HepG2 (cell line): Measurements from ENCODE around the gene S100A13. TPM values are rescaled to one million over a fixed set of nuclear protein-coding genes. Genes with fewer than 3 reads are reported as not detected.
A peak's percentile ranks its signal among the peaks of the same experiment; 100 is the strongest.

ENCODE experiments used
- DNMT3B ChIP-seq: conservative IDR thresholded peaks from 2 replicates; pipeline ENCODE4 v1.6.1; 2016; ENCODE audit warnings: missing biosample characterization, control low read depth
- EEA1 ChIP-seq: sonication (generic); formaldehyde crosslinking; IDR thresholded peaks from 2 replicates; pipeline ENCODE4 v1.5.1; 2020; ENCODE audit warnings: mild to moderate bottlenecking, missing genetic modification reagents, borderline replicate concordance
- EHMT2 ChIP-seq: fragments of 200-600 bp; sonication (generic); IDR thresholded peaks from 2 replicates; pipeline ENCODE4 v1.7.0; 2017; ENCODE audit warnings: antibody characterized with exemption, low read depth, low read length, borderline replicate concordance
- ERF ChIP-seq: IDR thresholded peaks from 2 replicates; pipeline ENCODE4 v1.6.1; 2018; ENCODE audit warnings: missing biosample characterization, missing genetic modification reagents
- FLYWCH1 ChIP-seq: sonication (generic); formaldehyde crosslinking; IDR thresholded peaks from 2 replicates; pipeline ENCODE4 v1.8.1; 2023; ENCODE audit warnings: mild to moderate bottlenecking, missing genetic modification reagents
- FOXA3 ChIP-seq: IDR thresholded peaks from 2 replicates; pipeline ENCODE4 v1.6.1; 2016; ENCODE audit warnings: missing genetic modification reagents, missing compliant biosample characterization
- JUNB ChIP-seq: sonication (generic); formaldehyde crosslinking; IDR thresholded peaks from 2 replicates; pipeline ENCODE4 v1.8.0; 2022; ENCODE audit warnings: missing genetic modification reagents, mild to moderate bottlenecking, borderline replicate concordance
- NFYC ChIP-seq: IDR thresholded peaks from 2 replicates; pipeline ENCODE4 v1.6.1; 2016; ENCODE audit warnings: missing genetic modification reagents, missing compliant biosample characterization
- RXRB ChIP-seq: IDR thresholded peaks from 2 replicates; pipeline ENCODE4 v1.6.1; 2016; ENCODE audit warnings: borderline replicate concordance, missing genetic modification reagents, missing compliant biosample characterization
- SNAI1 ChIP-seq: sonication (generic); formaldehyde crosslinking; IDR thresholded peaks from 2 replicates; pipeline ENCODE4 v1.5.0; 2020; ENCODE audit warnings: mild to moderate bottlenecking, missing genetic modification reagents, borderline replicate concordance
- STAT5B ChIP-seq: sonication (generic); formaldehyde crosslinking; IDR thresholded peaks from 2 replicates; pipeline ENCODE4 v1.4.0; 2020; ENCODE audit warnings: missing genetic modification reagents
- ZFP36 ChIP-seq: fragments of 150-350 bp; IDR thresholded peaks from 2 replicates; pipeline ENCODE4 v1.6.1; 2018; ENCODE audit warnings: borderline replicate concordance, low read length, low read depth; ENCODE audit not compliant: partially characterized antibody
- ZKSCAN8 ChIP-seq: IDR thresholded peaks from 2 replicates; pipeline ENCODE4 v1.6.1; 2016; ENCODE audit warnings: borderline replicate concordance, missing genetic modification reagents, missing compliant biosample characterization
- ZMAT3 ChIP-seq: sonication (generic); formaldehyde crosslinking; conservative IDR thresholded peaks from 2 replicates; pipeline ENCODE4 v1.7.0; 2021; ENCODE audit warnings: missing genetic modification reagents
- ZNF143 ChIP-seq: sonication (generic); formaldehyde crosslinking; IDR thresholded peaks from 2 replicates; pipeline ENCODE4 v1.4.0; 2020; ENCODE audit warnings: missing genetic modification reagents
- ZNF296 ChIP-seq: sonication (generic); formaldehyde crosslinking; conservative IDR thresholded peaks from 2 replicates; pipeline ENCODE4 v1.5.0; 2020; ENCODE audit warnings: mild to moderate bottlenecking, missing genetic modification reagents
- ZNF3 ChIP-seq: IDR thresholded peaks from 2 replicates; pipeline ENCODE4 v1.7.0; 2017; ENCODE audit warnings: inconsistent platforms
- ZNF451 ChIP-seq: sonication (generic); formaldehyde crosslinking; IDR thresholded peaks from 2 replicates; pipeline ENCODE4 v1.5.0; 2020; ENCODE audit warnings: mild to moderate bottlenecking, missing genetic modification reagents
- ZNF562 ChIP-seq: sonication (generic); formaldehyde crosslinking; IDR thresholded peaks from 2 replicates; pipeline ENCODE4 v1.8.0; 2022; ENCODE audit warnings: missing genetic modification reagents, borderline replicate concordance
- ZNF605 ChIP-seq: sonication (generic); formaldehyde crosslinking; IDR thresholded peaks from 2 replicates; pipeline ENCODE4 v1.8.0; 2022; ENCODE audit warnings: mild to moderate bottlenecking, missing genetic modification reagents
- ZNF614 ChIP-seq: IDR thresholded peaks from 2 replicates; pipeline ENCODE4 v1.6.1; 2018; ENCODE audit warnings: missing biosample characterization, missing genetic modification reagents, inconsistent platforms, borderline replicate concordance
- ZNF841 ChIP-seq: sonication (generic); formaldehyde crosslinking; IDR thresholded peaks from 2 replicates; pipeline ENCODE4 v1.8.1; 2023; ENCODE audit warnings: missing genetic modification reagents, borderline replicate concordance
- polyA plus RNA-seq, 8 experiments: library from polyadenylated mRNA; depleted of rRNA in 3 of 8; stranded (reverse) in 7 of 8; unstranded in 1 of 8; fragments of >200 nt; fragmentation: Illumina TruSeq in 4 of 8; extraction: Trizol in 4 of 8; gene quantifications; 2 replicates each; pipeline versions ENCODE4 v1.2.1 to v1.2.3, GENCODE V29; 2011 to 2016; ENCODE audit warnings: low read depth in 4 of 8, missing spikeins in 1 of 8, mixed read lengths in 1 of 8; ENCODE audit not compliant: insufficient read depth in 1 of 8
- total RNA-seq, 5 experiments: library from RNA; depleted of rRNA; stranded (reverse); fragments of >200 nt; fragmentation: Illumina TruSeq; extraction: Trizol; gene quantifications; 2 replicates each; pipeline ENCODE4 v1.2.3, GENCODE V29; 2016; ENCODE audit warnings: low read depth in 1 of 5
- TF ChIP-seq, protein P1 (sequence below): sonication (generic); formaldehyde crosslinking; IDR thresholded peaks from 2 replicates; pipeline ENCODE4 v1.5.0; 2020; ENCODE audit warnings: mild to moderate bottlenecking, missing genetic modification reagents
- TF ChIP-seq, protein P2 (sequence below): sonication (generic); formaldehyde crosslinking; IDR thresholded peaks from 2 replicates; pipeline ENCODE4 v1.4.0; 2020; ENCODE audit warnings: missing genetic modification reagents
- TF ChIP-seq, protein P3 (sequence below): sonication (generic); formaldehyde crosslinking; IDR thresholded peaks from 2 replicates; pipeline ENCODE4 v1.5.0; 2020; ENCODE audit warnings: missing genetic modification reagents

Gene S100A13
- total and polyA plus RNA-seq, 2 of the 13 experiments (the other 11 are each of a cell fraction or from before 2014, with no cell fraction given): 89.5 to 172 TPM

DNA sequence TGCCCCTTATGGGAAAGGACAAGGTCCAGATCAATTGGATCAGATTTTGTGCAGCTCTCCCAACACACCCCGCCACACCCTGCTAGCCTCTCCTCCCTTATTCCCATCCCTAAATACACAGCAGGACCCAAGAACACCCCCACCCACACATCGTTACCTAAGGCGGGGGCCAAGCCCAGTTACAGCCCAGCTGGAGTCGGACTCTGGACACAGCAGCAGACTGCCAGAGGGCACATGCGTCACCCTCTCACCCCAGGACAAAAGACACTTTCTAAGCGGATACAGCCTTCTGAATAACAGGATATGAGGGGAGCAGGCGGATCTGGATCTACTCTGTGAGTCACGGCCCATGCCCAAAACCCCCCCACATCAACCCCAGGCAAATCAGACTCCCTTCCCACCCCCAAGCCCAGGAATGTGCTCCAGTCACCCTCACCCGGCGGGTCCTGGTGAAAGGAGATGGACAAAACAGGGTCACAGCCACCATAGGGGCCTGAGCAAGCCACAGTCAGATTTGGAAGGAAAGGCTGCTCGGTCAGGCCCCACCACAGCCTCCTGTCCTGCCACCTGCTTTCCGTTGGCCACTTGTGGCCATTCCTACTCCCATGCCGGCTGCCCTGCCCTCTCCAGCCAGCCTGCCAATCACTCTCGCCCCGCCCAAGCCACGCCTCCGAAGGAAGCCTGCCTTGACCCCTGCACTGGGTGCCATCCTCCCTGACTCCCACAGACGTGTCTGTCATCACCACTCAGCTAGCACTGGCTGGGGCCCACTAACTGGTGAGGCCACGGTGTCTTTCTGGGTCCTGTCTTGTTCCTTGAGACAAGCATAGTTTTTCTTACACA, 18.3 kb downstream of the S100A13 start (continued):
- TF ChIP-seq, protein P1, sequence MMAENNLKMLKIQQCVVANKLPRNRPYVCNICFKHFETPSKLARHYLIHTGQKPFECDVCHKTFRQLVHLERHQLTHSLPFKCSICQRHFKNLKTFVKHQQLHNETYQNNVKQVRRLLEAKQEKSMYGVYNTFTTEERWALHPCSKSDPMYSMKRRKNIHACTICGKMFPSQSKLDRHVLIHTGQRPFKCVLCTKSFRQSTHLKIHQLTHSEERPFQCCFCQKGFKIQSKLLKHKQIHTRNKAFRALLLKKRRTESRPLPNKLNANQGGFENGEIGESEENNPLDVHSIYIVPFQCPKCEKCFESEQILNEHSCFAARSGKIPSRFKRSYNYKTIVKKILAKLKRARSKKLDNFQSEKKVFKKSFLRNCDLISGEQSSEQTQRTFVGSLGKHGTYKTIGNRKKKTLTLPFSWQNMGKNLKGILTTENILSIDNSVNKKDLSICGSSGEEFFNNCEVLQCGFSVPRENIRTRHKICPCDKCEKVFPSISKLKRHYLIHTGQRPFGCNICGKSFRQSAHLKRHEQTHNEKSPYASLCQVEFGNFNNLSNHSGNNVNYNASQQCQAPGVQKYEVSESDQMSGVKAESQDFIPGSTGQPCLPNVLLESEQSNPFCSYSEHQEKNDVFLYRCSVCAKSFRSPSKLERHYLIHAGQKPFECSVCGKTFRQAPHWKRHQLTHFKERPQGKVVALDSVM: no peak
- no peak for TF ChIP-seq STAT5B (CRISPR knock-in tag)
- TF ChIP-seq FLYWCH1 (CRISPR knock-in tag): no peak
- TF ChIP-seq ZNF841 (CRISPR knock-in tag): no peak
- no peak for TF ChIP-seq DNMT3B (CRISPR knock-in tag)
- TF ChIP-seq EEA1 (CRISPR knock-in tag): no peak
- TF ChIP-seq ZNF451 (CRISPR knock-in tag): peak; percentile 73; the same call in 1 of the 2 replicates
- TF ChIP-seq ZNF605 (CRISPR knock-in tag): peak; percentile 48; the same call in 1 of the 2 replicates
- TF ChIP-seq FOXA3 (CRISPR knock-in tag): peak; percentile 37
- no peak for TF ChIP-seq ZNF3
- no peak for TF ChIP-seq ZKSCAN8 (CRISPR knock-in tag)
- TF ChIP-seq, protein P2, sequence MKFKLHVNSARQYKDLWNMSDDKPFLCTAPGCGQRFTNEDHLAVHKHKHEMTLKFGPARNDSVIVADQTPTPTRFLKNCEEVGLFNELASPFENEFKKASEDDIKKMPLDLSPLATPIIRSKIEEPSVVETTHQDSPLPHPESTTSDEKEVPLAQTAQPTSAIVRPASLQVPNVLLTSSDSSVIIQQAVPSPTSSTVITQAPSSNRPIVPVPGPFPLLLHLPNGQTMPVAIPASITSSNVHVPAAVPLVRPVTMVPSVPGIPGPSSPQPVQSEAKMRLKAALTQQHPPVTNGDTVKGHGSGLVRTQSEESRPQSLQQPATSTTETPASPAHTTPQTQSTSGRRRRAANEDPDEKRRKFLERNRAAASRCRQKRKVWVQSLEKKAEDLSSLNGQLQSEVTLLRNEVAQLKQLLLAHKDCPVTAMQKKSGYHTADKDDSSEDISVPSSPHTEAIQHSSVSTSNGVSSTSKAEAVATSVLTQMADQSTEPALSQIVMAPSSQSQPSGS: 0 out of 2 replicates have a peak, but pooled peaks have one; percentile 10
- TF ChIP-seq ZNF143 (CRISPR knock-in tag): no peak
- TF ChIP-seq, protein P3, sequence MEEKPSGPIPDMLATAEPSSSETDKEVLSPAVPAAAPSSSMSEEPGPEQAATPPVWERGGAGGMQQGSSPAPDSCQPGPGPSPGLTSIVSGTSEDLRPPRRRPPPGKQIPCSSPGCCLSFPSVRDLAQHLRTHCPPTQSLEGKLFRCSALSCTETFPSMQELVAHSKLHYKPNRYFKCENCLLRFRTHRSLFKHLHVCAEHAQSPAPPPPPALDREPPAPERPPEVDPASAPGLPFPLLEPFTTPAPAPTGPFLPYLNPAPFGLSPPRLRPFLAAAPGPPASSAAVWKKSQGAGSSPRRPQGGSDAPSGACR (CRISPR knock-in tag): peak; percentile 46; the same call in 1 of the 2 replicates
- no peak for TF ChIP-seq EHMT2
- TF ChIP-seq ERF (CRISPR knock-in tag): 0 out of 2 replicates have a peak, but pooled peaks have one; percentile 6
- peak; percentile 53; the same call in 1 of the 2 replicates for TF ChIP-seq RXRB (CRISPR knock-in tag)
- no peak for TF ChIP-seq ZNF296
- TF ChIP-seq NFYC (CRISPR knock-in tag): no peak
- TF ChIP-seq ZNF562 (CRISPR knock-in tag): no peak
- TF ChIP-seq SNAI1 (CRISPR knock-in tag): no peak
- TF ChIP-seq ZMAT3 (CRISPR knock-in tag): peak; percentile 85
- TF ChIP-seq ZFP36: no peak
- no peak; the same call in 1 of the 2 replicates for TF ChIP-seq JUNB
- no peak for TF ChIP-seq ZNF614 (CRISPR knock-in tag)
